NCI-H2171 (cell line): Measurements from ENCODE around the gene PRXL2A.
"Not testable (repeated sequence)": the region's sequence is repeated elsewhere in the genome, so short reads cannot be mapped to it uniquely, and the experiment has no call there.

Experiments
- DNase-seq: peaks from one replicate; lab custom pipeline; 2025; lab: John Stamatoyannopoulos, UW

The PRXL2A gene, protein sequence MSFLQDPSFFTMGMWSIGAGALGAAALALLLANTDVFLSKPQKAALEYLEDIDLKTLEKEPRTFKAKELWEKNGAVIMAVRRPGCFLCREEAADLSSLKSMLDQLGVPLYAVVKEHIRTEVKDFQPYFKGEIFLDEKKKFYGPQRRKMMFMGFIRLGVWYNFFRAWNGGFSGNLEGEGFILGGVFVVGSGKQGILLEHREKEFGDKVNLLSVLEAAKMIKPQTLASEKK

GRCh38 chr10:80408242-80409101 is at the start of gene PRXL2A:
Gene PRXL2A (plus strand): TSS chr10:80408551. CDS start chr10:80420468, 11,917 bp downstream.
- DNase-seq = peak; percentile 74

DNA sequence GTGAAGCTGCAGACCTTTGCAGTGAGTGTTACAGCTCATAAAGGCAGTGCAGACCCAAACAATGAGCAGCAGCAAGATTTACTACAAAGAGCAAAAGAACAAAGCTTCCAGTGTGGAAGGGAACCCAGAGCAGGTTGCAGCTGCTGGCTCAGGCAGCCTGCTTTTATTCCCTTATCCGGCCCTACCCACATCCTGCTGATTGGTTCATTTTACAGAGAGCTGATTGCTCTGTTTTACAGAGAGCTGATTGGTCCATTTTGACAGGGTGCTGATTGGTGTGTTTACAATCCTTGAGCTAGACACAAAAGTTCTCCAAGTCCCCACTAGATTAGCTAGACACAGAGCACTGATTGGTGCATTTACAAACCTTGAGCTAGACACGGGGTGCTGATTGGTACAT is 49.4 kb upstream of the PRXL2A start:
- not testable (repeated sequence) for DNase-seq

GRCh38 chr10:80359644-80360043 is 48.7 kb upstream of the PRXL2A start:
- no peak for DNase-seq

DNA sequence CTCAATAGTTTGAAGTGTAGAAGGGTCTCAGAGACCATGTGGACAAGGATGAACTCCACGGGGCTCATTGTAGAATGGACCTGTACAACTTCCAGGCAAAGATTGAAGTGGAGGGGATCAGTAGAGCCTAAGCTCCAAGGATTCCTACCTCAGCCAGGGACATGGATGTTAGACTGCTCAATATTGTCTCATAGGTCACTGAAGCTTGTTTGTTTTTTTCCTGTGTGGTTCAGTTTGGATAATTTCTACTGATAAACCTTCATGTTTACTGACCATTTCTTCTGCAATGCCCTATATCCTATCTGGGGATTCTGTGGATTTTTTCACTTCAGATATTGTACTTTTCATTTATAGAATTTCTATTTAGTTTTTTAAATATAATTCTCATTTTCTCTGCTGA is 42.8 kb upstream of the PRXL2A start:
- DNase-seq = no peak

DNA sequence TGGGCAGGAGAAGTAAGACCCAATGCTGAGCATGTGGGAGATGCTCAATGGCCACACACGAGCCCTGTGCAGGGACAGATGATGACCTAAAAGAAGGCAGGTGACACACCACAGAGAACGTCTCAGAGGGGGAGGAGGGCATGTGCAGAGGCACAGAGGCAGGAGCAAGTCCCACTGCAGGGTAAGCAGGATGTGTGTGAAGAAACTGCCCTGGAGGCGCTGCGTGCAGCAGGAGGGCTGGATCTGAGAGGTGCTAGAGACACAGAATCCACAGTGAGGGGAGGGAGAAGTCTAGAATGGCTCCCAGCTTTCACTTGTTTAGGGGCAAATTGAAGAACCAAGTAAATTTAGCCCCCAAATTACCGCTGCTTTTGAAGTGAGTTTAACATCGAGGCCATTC is 36.9 kb upstream of the PRXL2A start:
- DNase-seq = no peak

DNA sequence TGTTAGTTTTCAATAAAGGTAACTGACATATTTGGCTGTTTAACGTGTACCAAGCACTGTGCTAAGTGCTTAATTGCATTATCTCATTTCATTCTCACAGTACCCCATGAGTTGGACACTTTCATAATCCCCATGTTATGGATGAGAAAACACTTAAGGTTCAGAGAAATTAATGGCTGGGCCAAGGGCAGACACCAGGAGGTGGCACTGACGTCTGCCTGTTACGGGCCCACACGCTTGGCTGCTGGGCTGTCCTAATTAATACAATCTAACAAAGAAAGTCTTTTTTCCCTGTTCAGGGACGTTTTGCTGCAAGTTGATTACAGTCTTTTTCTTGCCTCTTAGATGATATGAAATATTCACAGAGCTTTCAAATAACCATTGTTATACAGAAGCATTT is 35.7 kb upstream of the PRXL2A start:
- no peak for DNase-seq

DNA sequence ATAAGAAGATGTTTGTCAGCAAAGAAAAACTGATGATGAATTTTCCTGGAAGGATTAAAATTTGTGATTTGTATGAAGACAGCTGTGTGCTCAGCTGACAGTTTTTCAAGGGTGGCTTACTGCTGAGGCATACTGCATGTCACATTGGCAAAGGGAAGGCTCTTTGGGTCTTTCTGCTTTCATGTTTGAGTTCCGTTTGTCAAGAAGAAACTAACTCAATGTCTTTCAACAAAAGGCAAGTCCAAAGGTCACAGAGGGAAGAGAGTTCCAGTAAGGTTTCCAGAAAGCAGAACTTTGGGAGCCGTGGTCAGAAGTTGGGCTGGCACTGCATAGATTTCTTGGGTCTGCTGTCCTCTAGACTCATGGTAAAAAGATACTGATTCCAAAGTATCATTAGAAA is 34.8 kb upstream of the PRXL2A start:
- no peak for DNase-seq

GRCh38 chr10:80379701-80380100 is 28.6 kb upstream of the PRXL2A start:
- DNase-seq = no peak

- no peak for DNase-seq
Observed at GRCh38 chr10:80380185-80380584, 28.2 kb upstream of the PRXL2A start.

DNA sequence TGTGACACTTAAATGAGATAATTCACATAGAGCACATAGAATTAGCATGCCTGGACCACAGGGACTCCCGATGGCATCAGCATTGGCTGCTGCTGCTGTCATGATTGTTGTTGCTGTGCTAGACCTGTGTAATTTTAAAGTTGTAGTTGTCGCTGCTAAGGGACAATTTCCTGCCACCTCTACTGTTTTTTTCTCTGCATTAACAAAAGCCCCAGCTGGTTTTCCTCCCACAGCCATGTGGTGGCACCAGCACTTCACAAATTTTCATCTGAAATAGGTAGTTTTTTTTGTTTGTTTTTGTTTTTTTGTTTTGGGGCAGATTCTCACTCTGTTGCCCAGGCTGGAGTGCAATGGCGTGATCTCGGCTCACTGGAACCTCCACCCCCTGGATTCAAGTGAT is 25.4 kb upstream of the PRXL2A start:
- peak; percentile 48 for DNase-seq

DNA sequence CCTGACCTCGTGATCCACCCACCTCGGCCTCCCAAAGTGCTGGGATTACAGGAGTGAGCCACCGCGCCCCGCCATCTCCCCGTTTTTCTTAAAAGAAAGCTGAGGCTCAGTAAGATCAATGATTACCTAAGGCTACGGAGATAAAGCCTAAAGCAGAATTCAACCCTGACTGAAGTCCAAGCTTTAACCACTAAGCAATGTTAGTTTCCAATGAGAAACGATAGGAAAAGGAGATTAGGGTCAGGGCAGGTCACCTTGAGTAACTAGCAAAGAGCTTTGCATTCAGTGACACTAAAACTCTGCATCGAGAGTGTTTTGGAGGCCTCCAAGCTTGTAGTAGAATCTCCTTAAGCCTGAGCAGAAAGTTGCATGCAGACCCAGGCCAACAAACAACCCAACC is 17.6 kb upstream of the PRXL2A start:
- no peak for DNase-seq

DNA sequence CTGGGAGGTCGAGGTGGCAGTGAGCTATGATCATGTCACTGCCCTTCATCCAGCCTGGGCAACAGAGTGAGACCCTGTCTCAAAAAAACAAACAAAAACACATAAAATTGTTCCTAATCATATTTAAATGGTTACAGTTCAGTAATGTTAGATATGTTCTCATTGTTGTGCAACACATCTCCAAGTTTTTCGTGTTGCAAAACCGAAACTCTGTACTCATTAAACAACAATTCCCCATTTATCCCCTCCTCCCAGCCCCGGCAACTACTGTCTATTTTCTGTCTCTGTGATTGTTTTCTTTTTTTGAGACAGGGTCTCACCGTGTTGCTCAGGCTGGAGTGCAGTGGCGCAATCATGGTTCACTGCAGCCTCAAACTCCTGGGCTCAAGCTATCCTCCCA is 16.1 kb upstream of the PRXL2A start:
- DNase-seq = no peak

DNA sequence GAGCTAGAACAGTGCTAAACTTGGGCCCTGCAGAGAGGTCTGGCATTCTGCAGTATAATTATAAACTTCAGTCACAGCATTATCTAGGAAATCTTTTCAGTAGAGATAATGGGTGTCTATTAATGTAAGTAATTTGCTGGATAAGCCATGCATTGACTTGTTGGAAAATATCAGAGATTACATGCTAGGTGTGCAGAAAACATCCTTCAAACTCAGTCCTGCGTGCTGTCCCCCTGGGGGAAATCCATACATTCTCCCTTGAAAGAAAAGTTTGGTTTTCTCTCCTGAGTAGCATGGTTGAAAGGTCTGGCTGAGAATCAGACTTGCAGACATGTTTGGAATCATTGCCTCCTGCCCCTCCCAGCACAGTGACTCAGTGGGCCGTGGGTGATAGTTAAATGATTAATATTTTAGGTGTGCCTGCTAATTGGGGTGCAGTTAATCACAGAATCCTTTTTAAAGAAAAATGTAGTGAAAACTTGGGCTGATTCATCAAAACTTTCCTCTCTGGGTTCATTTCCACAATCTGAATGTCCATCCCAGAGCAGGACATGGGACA is 13.9 kb upstream of the PRXL2A start:
- no peak for DNase-seq

DNA sequence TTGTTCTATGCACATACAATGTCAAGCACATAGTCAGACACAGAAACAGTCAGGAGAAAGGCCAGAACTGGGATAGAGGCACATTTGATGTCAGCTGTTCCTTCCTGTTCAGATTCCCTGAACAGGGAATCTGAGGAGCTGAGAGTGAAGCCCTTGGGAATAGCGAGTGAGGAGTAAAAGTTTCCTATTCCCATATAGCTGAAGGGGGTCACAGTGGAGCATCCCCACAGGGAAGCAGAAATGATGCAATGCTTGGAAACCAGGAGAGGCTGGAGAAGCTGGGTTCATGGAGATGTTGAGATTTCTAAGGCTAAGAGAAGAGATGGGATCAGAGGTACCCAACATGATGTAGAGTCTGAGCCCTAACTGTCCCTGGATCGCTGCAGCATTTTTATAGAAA is 11.3 kb upstream of the PRXL2A start:
- peak; percentile 6 for DNase-seq

DNA sequence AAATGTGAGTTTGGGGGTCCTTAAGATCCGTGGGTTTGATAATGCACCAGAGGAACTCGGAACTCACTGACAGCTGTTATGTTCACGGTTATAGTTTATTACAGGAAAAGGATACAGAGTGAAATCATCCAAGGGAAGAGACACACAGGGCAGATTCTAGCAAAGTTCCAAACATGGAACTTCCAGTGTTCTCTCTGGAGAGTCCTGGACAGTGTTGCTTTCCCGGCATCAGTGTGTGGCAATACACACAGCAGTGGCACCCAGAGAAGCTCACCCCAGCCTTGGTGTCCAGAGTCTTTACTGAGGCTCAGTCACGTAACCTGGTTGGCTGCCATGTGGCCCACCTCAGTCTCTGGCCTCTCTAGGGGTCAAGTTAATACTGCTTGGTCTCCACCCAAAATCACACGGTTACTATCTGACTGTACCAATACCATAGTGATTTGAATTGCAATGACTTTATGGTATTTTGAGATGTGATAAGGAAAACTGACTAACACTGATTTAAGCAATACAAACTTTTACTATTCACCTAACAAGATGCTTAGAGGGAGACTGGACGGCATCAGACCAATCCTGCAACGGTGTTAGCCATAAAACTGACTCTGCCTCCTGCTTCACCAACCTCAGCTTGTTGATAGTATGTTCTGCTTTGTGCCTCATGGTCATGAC is 8.1 kb upstream of the PRXL2A start:
- DNase-seq = no peak

GRCh38 chr10:80405035-80405434 is 3.3 kb upstream of the PRXL2A start:
- no peak for DNase-seq

DNA sequence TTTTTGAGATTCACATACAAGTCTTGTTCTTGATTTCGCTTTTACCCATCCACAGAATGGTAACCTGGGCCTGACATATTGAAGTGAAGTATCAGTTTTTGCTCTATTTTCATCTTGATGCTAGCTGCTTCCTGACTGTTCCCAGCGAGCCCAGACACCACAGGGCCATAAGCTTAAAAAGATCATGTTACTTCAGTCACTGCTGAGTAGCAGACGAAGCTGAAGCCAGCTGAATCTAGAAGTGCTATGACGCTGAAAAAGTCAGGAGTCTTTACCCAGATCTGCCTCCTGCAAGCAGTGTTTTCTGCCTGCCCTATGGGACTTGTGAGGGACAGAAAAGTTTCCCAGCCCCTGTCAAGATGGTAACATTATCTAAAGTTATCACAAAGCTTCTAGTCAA is 2.7 kb upstream of the PRXL2A start:
- DNase-seq = peak; percentile 66

GRCh38 chr10:80406204-80406603 is 2.1 kb upstream of the PRXL2A start:
- no peak for DNase-seq

DNA sequence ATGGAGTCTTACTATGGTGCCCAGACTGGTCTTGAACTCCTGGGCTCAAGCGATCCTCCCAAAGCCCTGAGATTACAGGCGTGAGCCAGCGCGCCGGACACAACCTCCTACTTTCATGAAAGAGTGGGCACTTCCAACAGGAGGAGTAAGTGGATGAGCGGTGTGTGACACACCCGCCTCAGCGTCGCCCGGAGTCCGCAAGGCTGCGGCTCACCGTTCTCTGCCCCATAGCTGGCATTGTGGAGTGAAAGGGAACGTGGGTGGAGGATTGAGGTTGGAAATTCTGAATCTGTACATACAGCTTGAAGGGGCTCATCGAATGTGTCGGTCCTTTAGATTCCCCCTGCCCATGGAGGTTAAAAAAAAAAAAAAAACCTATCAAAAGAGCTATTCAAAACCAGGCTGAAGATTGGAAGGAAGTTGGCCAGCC is 524 bp upstream of the PRXL2A start:
- no peak for DNase-seq

- DNase-seq = no peak
Observed at GRCh38 chr10:80409121-80409520, 770 bp downstream of the PRXL2A start.

DNA sequence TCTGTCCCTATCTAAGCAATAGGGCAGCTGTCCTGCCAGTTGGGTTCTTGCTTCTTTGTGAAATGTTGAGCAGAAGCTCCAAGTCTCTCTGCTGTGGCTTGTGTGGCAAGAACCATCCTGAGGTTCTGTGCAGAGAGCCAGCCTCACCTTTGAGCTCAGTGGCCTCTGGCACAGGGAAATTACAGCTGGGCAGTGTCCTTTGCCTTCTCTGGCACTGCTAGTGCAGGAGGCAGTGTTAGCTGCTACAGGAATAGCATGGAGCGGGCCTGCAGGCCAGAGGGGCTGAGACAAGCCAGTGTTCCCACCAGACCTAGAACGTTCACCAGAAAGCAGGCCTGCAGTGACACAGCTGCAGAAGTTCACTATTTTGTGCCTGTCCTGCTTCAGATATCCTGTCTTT is 1.8 kb downstream of the PRXL2A start:
- no peak for DNase-seq

GRCh38 chr10:80410578-80411145 is 2.3 kb downstream of the PRXL2A start:
- no peak for DNase-seq
